Activated gamma-delta T cell treated with anti-CD3 and anti-CD28 coated beads, Interleukin-2, amount 50 U/mL, for 16 hours (primary cell): ENCODE results near the gene SPSB1.
A peak's percentile ranks its signal among the peaks of the same experiment; 100 is the strongest.
"Not testable (repeated sequence)": the region's sequence is repeated elsewhere in the genome, so short reads cannot be mapped to it uniquely, and the experiment has no call there.

Experiments used
- DNase-seq: peaks from one replicate; pipeline ENCODE4 v3.0.0-alpha.2; 2020; ENCODE audit warnings: low read depth

Gene SPSB1

DNA sequence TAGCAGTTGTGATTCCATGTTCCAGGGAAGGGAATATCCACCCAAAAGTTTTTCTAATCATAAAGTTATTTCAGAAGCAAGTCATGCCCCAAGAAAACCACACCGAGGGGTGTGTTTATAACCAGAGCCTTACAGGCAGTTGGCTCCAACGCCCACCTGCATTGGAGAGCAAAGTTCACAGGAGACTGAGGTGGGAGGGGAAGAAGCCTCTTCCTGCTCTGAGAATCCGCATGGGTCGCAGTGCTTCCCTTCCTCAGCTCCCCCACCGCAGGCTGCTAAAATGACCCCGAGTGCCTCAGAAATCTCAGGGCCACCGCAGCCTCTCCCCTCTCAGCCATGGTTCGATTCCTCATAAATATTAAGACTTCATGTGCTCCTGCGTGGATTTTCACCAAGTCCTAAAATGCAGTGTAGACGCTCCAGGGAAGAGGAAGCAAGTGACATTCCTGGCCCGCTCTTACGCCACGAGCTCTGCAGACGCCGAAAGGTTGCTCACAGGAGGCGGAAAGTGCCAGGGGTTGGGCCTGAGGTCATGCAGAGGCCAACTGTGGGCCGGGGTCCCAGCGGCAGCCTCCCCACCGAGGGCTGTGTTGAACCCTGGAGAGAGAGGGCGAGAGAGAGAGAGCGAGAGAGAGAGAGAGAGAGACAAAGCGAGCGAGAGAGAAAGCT, 13.4 kb upstream of the SPSB1 start:
- no peak for DNase-seq

DNA sequence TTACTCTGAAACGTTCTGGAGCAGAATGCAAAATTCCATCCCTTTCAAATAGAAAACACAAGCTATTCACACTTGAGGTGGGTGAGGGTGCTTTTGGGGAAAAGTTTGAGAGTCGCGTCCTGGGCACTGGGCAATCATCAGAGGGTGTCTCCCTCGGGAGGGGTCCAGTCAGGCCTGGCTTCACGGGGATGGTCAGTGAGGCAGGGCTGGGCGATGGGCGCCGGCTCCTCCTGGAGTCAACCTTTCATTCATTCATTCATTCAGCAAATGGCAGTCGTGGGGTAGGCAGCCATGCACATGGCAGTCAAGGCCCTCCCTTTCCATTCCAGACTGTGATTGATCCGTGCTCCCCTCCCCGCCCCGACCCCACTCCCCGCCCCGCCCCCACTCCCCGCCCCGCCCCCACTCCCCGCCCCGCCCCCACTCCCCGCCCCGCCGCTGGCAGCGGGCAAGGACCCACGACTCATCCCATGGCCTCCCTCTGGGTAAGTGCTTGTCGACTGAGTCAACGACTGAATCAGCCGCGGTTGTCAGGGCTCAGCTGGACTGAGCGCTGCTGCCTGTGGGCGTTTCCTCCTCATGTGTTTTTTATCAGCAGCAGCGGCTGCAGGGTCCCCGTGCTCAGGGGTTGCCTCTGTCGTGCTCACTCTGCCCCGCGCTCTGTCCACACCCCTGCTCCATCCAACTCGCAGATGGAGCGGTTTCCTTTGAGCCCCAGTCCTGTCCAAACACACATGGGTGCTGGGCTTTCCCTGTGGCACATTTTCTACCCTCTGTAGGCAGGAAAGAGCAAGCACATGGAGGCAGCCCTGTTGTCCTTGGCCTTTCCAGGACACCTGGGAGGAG, 12.5 kb upstream of the SPSB1 start:
- peak; percentile 38 for DNase-seq

DNA sequence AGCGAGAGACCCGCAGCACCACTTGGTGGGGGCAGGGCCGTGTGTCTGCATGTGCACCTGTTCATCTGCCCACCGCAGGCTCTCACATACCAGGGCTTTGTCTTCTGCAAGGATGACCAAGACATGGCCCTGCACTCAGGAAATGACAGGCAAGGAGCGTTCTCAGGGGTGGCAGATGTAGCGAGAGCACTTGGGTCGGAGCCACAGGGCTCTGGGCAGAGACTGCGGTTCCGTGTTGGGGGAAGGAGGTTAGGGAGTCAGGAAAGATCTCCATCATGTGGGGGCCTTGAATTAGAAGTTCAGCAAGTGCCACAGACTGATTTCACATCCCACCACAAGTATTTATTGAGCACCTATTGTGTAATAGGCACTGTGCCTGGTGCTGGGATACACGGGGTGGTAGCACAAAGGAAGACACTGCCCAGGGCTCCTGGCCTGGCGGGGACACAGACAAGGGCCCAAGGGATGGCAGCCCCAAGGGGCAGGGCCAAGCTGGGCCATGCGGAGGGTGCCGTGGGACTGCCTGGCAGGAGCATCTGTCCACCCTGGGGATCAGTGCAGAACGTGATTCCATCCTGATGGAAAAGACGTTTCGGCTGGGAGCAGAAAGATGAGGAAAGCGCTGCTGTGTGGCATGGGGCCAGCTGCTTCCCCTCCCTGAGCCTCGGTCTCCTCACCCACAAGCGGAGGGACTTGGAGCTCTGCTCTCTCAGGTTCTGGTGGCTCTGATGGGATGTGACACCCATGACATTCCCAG, 11.4 kb upstream of the SPSB1 start:
- DNase-seq = no peak

DNA sequence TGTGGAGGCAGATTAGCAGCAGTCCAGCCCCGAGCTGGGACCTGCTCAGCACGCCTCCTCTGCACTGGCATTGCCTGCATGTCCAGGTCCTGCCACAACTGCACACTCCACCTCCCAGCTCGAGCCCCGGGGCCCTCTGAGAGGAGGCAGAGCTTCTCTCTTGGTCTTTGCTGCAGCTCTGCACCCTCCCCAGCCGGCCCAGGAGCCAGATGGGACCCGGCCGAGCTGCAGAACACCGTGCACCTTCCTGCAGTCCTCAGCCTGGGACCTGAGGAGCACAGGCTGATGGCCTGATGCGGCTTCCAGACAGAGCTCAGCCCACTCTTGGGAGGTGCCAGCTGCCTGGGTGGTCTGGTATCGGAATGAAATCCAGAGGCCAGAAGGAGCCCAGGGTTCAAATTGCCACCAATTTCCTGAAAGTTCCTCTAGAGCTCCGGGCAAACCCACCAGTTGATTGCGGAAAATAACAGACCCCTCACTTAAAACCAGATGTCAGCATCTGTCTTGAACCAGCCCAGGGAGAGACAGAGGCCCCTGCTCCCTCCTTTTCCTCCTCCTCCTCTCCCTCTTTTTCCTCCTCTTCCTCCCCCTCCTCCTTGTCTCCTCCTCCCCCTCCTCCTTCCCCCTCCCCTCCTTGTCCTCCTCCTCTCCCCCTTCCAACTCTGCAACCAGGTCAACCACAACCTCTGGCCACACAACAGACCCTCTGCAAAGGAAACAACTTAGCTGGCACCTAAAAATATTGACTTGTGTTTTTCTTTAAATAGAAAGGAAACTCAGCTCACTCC, 10.6 kb upstream of the SPSB1 start:
- DNase-seq = no peak

DNA sequence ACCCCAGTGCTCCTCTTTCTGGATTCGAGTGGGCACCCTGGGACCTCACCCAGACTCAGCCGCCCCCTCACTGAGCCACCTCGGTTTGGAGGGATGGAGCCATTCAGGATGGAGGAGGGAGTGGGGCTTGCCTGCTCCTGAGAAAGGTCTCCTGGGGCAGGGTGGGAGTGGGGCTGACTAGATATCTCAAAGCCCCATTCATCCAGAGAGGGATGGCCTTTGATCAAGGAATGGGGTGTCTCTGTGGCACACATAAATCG, 10.1 kb upstream of the SPSB1 start:
- no peak for DNase-seq

DNA sequence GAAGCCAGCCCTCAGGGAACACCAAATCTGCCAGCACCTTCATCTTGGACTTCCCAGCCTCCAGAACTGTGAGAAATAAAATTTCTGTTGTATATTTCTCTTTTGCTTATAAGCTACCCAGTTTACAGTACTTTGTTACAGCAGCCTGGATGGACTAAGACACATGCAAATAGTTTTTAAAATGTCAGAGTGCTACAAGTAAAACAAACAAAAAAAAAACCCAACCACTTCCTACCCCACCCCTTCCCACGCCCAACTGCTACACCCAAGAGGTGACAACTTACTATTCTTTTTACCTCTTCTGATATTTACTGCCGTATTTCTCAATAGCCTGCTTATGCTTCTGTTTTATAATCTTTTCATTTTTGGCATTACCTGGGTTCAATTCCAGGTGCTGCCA, 8.6 kb upstream of the SPSB1 start:
- DNase-seq = no peak

DNA sequence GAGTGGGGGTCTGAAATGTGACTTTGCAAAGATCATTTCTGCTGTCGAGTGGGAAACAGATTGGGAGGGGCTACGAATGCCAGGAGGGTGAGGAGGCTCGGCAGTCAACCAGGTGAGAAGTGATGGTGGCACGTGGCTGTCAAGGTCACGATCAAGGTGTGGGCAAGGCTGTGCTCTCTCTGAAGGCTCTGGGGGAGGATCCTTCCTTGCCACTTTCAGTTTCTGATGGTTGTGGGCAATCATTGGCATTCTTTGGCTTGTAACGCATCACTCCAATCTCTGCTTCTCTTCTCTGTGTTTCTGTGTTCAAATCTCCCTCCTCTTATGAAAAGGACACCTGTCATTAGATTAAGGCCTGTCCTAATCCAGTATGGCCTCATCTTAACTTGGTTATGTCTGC, 6.1 kb upstream of the SPSB1 start:
- DNase-seq = no peak

DNA sequence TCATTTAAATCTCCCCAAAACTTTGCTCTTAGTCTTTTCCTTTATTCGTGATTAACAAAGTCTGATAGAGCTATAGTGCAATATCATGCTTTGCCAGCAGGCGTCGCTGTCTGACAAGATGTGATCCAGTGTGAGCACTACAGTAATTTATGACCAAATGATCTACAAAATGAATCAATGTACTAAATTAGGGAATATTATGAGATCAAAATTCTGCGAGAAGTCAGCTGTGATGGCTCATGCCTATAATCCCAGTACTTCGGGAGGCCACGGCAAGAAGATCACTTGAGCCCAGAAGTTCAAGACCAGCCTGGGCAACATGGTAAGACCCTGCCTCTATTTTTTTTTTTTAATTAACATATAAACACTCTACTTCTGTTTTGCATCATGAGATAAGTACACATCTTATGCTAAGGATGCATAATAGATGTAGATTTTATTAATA, 3.6 kb upstream of the SPSB1 start:
- peak; percentile 77 for DNase-seq

DNA sequence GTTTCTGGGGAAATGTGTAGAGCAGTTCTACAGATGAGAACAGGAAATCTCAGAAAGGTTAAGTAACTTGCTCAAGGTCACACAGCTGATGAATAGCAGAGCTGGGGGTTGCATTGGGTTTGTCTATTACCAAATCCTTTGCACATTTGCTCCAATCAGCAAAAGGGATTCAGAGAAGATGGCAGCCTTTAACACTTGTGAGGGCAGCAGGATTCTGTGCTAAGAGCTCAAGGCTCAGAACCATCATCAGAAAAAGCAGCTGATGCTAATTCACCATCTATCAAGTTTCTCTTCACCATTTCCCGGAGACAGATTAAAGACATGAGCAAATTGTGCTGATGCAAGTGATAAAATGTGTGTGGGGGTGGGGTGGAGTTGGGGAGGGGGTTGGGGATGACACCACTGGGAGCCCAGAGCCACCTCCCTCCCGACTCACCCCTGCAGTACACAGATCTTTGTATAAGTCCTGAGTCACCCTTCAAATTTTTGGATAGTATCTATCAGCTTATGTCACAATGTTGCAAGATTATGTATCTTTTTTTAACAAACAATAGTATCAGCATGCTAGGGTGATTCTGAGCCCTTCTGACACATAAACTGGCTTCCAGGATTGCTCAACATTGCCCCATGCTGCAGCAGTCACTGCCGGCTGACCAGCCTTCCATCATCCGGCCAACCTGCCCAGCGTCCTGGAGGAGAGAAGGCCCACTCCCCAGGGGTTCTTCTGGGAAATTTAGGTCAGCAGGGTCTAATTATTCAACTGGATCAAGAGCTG, 2.8 kb upstream of the SPSB1 start:
- DNase-seq = no peak

DNA sequence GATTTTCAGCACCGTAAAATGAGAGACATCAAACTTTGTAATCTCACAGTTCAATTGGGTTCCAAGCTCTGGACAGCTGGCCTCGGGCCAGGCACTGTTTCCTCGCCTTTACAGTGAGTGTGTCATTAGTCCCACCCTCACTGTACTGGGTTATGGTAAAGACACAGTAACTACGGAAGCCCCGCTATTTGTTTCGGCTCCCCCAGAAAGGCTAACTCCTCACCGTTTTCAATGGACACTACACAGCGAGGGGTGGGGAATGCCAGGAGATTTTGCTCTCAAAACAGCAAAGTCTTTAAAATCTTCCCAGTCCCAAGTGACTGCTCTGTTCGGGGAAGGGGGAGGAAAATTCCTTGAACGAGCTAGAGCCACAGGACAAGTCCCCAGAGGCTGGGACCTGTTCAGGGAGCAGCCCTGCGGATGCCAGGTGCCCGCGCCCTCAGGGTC, 757 bp upstream of the SPSB1 start:
- no peak for DNase-seq

DNA sequence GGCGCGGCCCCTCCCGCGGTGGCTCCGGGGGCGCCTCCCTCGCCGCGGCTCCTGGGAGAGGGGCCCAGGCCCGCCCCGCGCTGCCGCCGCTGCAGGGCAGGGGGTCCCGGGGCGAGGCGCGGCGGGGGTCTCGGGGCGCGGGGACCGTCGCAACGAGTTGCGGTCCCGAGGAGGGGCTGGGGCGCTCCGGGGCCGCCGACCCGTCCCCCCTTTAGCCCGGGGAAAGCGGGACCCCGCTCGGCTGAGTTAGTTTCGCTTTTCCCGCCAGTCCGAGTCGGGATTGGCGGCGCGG, 493 bp downstream of the SPSB1 start:
- no peak for DNase-seq

DNA sequence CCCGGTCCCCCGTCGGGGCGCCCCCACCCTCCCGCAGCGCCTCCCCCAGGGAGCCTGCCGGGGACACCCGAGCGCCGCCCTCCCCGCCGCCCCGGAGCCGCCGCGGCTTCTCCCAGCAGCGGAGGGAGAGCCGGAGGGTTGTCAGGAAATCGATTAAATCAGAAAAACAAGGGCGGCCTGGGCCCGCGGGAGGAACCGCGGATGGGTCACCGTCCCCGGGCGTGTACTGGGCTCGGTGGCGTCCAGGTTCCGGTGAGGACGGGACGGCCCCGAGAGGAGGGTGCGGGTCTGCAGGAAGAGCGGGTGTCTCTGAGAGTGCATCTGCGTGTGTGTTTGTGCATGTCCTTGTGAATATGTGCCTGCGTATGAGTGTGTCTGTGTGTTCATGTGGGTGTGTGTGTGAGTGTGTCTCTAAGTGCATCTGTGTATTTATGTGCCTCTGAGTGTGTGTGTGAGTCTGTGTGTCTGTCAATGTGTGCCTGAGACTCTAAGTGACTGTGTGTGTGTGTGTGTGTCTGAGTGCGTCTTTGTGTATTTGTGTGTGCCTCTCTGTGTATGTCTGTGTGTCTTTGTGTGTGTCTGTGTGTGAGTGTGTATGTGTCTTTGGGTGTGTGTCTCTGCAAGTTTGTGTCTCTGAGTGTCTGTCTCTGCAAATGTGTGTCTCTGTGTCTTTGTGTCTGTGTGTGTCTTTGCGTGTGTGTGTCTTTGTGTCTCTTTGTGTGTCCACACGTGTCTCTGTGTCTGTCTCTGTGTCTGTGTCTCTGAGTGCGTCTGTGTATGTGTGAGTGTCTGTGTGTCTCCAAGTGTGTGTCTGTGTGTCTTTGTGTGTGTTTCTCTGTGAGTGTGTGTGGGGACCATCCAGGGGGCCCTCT, 1.1 kb downstream of the SPSB1 start:
- DNase-seq = no peak

DNA sequence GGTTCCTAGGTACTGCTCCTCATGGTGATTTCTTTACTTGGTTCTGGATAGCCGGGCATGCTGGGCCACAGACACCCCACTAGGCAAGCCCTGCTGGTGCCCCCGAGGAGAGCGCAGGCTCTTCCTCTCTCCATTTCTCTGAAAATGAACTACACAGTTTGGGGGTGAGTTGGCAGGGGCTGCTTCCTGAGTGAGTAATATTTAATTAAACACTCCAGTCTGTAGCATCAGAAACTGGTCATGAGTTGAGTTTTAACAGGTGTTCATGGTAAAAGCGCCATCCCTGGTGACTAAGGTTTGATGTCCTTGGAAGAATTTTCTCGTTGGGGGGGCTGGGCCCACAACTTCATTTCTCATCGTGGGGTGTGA, 1.7 kb downstream of the SPSB1 start:
- DNase-seq = no peak

DNA sequence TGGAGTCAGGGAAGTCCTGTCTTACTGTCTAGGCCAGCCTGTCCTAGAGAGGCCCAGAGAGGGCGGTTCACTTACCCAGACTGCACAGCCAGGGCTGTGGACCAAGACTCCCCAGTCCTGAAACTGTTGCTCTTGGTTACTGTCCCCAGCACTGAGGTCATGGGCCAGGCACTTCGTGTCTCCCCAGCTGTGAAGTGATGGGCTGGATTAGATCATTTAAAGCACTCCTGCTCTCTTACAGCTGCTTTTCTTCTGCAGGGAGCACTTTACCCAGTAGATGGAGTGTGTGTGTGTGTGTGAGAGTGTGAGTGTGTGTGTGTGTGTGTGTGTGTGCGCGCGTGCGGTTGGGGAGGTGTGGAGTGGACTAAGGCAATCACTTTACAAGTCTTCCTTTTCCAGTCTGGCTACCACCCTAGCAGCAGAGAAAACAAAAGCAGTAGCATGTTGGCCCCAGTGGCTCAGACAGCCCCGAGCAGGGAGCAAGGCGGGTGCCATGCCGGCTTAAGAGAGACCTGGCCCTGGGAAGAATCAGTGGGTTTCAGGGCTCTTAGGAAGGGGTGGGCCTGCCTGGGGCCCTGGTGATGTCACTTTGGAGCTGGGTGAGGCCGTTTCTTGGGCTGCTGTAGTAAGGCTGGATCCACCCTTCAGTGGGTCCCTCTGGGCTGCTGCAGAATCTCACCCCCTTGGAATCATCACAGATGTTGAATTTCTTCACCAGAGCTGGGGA, 2.4 kb downstream of the SPSB1 start:
- no peak for DNase-seq

DNA sequence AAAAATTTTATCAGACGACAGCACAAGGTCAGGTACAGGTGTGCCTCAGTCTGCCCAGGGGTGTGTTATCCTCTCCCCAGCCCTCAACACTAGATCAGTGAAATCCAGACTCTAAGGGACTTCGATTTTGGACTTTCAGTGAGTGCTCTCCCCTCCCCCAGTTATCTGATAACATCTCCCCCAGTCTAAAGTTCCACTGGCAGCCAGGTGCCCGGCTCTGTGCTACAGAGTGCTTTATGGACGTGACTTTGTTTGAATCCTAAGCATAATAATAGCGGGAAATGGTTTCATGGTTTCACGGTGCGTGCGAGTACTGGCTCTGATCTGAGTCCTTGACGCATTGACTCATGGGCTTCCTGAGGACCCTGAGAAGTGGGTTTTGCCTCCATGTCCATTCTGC, 3.2 kb downstream of the SPSB1 start:
- no peak for DNase-seq

DNA sequence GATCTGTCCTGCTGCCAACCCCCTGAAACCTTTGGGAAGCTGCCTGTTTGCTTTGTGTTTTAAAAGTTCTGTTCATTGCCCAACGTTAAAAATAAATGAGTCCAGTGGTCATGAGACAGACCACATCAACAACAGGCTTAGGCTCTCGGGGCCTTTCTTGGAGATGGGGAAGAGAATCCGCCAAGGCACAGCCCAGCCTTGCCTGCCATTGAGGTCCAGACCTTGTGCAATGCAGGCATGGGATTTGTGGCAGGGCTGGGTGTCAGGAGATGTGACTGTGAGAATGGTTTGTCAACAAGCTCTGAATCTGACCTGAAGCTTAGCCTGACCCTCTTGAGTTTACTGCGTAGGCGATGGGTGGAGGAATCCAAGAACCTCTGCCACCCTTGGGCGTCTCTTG, 4.2 kb downstream of the SPSB1 start:
- no peak for DNase-seq

DNA sequence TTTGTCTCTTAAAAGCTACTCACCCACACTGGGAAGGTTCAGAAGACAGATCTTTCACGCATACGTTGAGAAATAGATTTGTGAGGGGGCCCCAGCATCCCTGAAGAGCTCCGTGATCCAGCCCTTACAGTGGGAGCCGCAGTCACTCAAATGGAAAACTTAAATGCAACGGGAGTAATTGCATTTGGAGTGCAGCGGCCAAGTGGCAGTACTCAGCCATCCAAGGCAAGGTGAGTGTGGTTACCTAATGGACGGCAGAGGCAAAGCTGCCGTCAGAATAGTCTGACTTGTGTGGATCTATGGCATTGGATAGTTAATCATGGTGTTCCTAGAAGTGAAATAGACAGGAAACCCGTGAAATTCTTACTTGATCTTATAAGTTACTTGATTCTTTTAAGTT, 5.1 kb downstream of the SPSB1 start:
- no peak for DNase-seq

DNA sequence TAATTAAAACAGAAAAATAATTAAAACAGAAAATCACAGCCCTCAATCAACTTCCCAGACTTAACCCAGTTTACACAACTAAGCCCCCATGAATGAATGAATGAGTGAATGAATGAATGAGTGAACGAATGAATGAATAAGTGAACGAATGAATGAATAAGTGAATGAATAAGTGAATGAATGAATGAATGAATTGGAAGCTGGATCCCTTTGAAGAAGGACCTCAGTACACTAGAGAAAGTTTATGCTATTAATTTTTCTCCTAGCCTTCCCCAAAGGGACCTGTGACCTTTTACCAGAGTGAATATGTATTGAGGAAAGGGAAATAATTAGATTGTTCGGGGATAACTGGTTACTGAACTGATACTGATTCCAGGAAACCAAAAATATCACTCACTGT, 5.6 kb downstream of the SPSB1 start:
- no peak for DNase-seq

DNA sequence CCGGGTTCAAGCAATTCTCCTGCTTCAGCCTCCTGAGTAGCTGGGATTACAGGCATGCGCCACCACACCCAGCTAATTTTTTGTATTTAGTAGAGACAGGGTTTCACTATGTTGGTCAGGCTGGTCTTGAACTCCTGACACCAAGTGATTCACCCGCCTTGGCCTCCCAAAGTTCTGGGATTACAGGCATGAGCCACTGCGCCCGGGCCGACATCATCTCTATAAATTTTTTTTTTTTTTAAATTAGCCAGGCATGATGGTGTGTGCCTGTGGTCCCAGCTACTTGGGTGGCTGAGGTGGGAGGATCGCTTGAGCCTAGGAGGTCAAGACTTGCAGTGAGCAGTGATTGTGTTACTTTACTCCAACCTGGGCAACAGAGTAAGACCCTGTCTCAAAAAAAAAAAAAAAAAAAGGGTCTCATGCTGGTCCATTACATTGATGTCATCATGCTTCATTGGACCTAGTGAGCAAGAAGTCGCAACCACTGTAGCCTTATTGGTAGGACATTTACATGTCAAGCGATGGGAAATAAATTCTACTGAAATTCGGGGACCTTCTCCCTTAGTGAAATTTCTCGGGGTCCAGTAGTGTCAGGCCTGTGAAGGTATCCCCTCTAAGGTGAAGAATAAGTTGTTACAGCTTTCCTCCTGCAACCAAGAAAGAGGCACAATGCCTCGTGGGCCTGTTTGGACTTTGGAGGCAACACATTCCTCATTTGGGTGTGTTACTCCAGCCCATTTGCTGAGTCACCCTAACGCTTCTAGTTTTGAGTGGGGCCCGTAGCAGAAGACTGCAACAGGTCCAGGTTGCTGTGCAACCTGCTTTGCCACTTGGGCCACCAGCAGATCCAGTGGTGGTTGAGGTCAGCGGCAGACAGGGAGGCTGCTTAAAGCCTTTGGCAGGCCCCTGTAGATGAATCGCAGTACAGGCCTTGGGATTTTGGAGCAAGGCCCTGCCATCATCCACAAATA, 7.2 kb downstream of the SPSB1 start:
- not testable (repeated sequence) for DNase-seq
